Activated CD8-positive, alpha-beta memory T cell treated with anti-CD3 and anti-CD28 coated beads for 4 hours (primary cell): Measurements from ENCODE around the gene SLC22A25.
"Not testable (repeated sequence)": the region's sequence is repeated elsewhere in the genome, so short reads cannot be mapped to it uniquely, and the experiment has no call there.

ENCODE experiments used
- DNase-seq, 2 donors: peaks; one replicate each; pipeline ENCODE4 v3.0.0-alpha.2; 2020; ENCODE audit warnings: low read depth in 2 of 2

Gene SLC22A25

DNA sequence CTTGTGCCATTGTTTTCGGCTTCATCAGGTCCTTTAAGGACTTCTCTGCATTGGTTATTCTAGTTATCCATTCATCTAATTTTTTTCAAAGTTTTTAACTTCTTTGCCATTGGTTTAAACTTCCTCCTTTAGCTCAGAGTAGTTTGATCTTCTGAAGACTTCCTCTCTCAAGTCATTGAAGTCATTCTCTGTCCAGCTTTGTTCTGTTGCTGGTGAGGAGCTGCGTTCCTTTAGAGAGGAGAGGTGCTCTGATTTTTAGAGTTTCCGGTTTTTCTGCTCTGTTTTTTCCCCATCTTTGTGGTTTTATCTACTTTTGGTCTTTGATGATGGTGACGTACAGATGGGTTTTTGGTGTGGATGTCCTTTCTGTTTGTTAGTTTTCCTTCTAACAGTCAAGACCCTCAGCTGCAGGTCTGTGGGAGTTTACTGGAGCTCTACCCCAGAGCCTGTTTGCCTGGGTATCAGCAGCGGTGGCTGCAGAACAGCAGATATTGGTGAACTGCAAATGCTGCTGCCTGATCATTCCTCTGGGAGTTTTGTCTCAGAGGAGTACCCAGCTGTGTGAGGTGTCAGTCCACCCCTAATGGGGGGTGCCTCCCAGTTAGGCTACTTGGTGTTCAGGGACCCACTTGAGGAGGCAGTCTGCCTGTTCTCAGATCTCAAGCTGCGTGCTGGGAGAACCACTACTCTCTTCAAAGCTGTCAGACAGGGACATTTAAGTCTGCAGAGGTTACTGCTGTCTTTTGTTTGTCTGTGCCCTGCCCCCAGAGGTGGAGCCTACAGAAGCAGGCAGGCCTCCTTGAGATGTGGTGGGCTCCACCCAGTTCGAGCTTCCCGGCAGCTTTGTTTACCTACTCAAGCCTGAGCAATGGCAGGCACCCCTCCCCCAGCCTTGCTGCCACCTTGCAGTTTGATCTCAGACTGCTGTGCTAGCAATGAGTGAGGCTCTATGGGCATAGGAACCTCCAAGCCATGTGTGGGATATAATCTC, 7.6 kb downstream of the SLC22A25 start:
- not testable (repeated sequence) for DNase-seq

DNA sequence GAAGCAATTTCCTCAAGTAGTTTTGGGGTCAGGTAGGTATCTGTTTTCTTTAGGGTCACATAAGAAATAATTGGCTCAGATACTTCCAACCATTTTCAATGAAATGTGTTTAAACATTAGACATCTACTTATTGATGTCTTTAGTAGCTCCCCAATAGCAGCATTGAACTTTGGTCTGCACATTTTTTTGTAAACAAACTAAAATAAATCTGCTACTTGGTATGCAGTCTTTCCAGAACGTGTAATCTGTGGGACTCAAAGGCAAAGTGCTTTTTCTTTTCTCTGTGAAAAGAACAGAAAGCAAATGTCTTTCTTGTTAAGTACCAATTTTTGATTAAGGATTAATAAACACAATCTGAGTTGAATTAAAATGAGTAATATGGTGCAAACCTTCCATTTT, 13.6 kb downstream of the SLC22A25 start:
- DNase-seq: no peak

DNA sequence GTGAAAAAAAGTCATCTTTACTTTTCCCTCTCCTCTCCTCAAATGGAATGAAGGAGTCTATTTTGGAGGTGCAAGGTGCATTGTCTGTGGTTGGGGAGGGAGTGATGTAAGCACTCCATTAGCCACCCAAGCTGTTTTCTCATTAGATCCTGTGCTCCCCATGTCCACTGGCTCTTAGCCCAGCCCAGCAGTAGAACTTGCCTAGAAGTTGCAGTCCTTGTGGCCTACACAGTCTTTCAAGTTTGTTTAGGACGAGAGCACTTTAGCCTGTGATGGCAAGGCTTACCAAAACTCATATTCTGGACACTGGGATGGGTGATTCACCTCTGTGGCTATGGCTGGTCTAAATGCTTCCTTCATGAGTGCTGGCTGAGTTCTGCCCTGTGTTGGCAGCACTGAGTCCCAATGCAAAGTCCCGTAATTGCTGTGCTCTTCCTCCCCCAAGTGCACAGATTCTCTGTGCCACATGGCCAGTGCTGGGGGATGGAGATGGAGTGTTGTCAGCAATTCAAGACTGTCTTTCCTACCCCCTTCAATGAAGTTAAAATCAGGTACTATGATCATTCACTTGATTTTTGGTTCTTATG, 15.8 kb downstream of the SLC22A25 start:
- DNase-seq: no peak

DNA sequence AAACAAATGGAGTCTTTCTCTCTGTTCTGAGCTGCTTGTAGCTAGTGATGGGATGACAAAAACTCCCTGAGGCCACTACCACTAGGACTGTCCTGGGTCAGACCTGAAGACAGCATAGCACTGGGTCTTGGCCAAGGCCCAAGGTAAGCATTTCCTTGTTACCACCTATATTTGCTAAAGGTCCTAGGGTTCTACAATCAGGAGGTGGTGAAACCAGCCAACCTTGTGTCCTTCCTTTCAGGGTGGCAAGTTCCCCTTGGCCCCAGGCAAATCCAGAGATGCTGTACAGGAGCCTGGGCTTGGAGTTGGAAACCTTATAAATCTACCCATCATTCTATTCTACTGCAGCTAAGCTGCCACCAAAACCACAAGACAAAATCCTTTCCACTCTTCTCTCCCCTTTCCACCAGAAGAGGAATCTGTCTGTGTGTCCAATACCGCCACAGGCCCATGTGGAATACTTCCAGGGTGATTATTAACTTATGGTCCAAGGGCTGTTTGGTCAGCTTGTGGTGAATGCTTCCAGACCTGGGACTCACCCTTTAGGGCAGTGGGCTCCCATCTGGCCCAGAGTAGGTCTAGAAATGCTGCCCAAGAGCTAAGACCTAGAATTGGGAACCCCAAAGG, 16.8 kb downstream of the SLC22A25 start:
- DNase-seq: no peak

DNA sequence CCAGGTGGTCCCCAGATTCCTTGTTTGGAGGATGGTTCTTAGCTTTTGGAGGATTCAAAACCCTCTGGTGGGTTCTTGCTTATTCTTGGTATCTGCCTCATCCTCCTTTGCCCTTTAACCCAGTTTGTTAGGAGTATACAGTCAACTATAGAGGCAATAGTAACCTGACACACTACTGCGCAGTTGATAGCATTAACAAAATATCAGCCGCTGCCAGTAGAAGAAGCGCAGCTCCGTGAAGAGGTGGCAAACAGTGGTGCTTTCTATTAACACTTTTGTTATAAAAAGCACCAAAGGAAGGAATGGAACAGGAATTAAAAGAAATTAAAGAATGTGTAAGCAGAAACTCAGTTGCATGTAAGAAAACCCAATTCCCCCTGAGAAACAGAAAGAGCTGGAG, 29.3 kb downstream of the SLC22A25 start:
- DNase-seq: no peak

DNA sequence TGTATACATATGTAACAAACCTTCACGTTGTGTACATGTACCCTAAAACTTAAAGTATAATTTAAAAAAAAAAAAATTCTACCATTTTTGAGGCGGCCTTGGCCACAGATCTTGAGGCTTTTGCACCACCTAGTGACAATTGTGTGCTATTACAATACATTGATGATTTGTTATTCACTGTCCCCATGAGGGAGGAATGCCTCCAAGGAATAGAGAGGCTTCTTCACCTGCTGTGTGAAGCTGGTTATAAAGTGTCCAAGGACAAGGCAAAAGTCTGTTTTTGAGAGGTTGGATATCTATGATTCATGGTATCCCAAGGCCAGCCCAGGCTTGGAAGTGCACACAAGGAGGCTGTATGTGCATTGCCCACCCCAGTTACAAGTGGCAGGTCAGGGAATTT, 30.7 kb downstream of the SLC22A25 start:
- DNase-seq: no peak

DNA sequence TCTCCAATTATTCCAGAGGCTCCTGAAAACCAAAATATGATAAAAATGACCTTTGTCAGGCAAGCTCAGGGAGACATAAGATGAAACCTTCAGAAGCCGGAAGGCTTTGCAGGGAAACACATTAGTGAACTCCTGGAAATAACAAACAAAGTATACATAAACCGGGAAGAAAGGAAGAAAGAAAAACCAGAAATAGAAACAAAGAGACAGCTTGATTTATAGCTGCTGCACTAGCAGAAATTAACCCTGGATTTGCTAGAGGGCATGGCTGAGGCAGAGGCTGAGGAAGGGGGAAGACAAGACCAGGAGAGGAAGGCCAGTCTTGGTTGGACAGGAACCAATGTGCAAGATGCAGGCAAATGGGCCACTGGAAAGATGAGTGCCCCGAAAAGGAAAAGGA, 33.3 kb downstream of the SLC22A25 start:
- DNase-seq: no peak
